SK-N-SH (cell line): ENCODE results near the gene ROMO1. TPM values are rescaled to one million over a fixed set of nuclear protein-coding genes. Genes with fewer than 3 reads are reported as not detected.

Experiments used
- CTCF ChIA-PET: fragments of 300-600, 350-600 bp; formaldehyde crosslinking; extraction: SDS; loops from one replicate; lab custom pipeline; 2021; lab: Yijun Ruan, JAX
- POLR2A ChIA-PET: fragments of 350-600 bp; sonication (Branson Sonifier 250); formaldehyde crosslinking; extraction: SDS; loops from one replicate; lab custom pipeline; 2020; ENCODE audit warnings: antibody characterized with exemption, inconsistent platforms; lab: Yijun Ruan, JAX
- DNase-seq: peaks from one replicate; pipeline ENCODE4 v3.0.0; 2012
- H2AFZ ChIP-seq: fragments of 200-600 bp; sonication (generic); 2 replicates; pipeline ENCODE4 v1.8.1; 2016; ENCODE audit warnings: antibody characterized with exemption, mild to moderate bottlenecking, low read depth
- H3F3A ChIP-seq: fragments of 200-600 bp; sonication (generic); replicated peaks from 2 replicates; pipeline ENCODE3; 2016; ENCODE audit warnings: antibody characterized with exemption, mild to moderate bottlenecking; ENCODE audit not compliant: insufficient read depth
- H3K27ac ChIP-seq, 2 experiments: fragments of 200-500 bp in 1 of 2; fragments of 200-600 bp in 1 of 2; sonication (Bioruptor generic) in 1 of 2; sonication (generic), shearing (Covaris generic) in 1 of 2; 2 replicates each; pipeline versions ENCODE4 v1.5.1 to v1.6.1; 2014 to 2016; ENCODE audit warnings: low read depth in 2 of 2, inconsistent platforms in 1 of 2, low read length in 1 of 2, mild to moderate bottlenecking in 1 of 2, mixed read lengths in 1 of 2
- H3K27me3 ChIP-seq: fragments of 200-600 bp; sonication (generic), shearing (Covaris generic); 2 replicates; pipeline ENCODE4 v1.6.1; 2016; ENCODE audit warnings: mixed run types; ENCODE audit not compliant: insufficient read depth
- H3K36me3 ChIP-seq, 2 experiments: fragments of 200-500 bp in 1 of 2; fragments of 200-600 bp in 1 of 2; sonication (Bioruptor generic) in 1 of 2; sonication (generic) in 1 of 2; replicated peaks in 1 of 2; 2 replicates each; pipeline versions ENCODE3 to v1.5.1; 2014 to 2016; ENCODE audit warnings: low read length in 1 of 2, mild to moderate bottlenecking in 1 of 2; ENCODE audit not compliant: insufficient read depth in 2 of 2, control insufficient read depth in 1 of 2
- H3K4me1 ChIP-seq, 2 experiments: fragments of 200-500 bp in 1 of 2; fragments of 200-600 bp in 1 of 2; sonication (Bioruptor generic) in 1 of 2; sonication (generic), shearing (Covaris generic) in 1 of 2; 2 replicates each; pipeline versions ENCODE4 v1.5.1 to v1.6.1; 2014 to 2016; ENCODE audit warnings: low read depth in 1 of 2, low read length in 1 of 2, mixed run types in 1 of 2; ENCODE audit not compliant: insufficient read depth in 2 of 2, control insufficient read depth in 1 of 2
- H3K4me2 ChIP-seq: fragments of 200-600 bp; sonication (generic), shearing (Covaris generic); 2 replicates; pipeline ENCODE4 v1.6.1; 2017; ENCODE audit warnings: mixed run types
- H3K4me3 ChIP-seq, 2 experiments: fragments of 200-500 bp in 1 of 2; fragments of 200-600 bp in 1 of 2; sonication (Bioruptor generic) in 1 of 2; sonication (generic), shearing (Covaris generic) in 1 of 2; 2 replicates each; pipeline versions ENCODE4 v1.5.1 to v1.8.1; 2014 to 2016; ENCODE audit warnings: low read depth in 2 of 2, inconsistent platforms in 1 of 2, low read length in 1 of 2, mild to moderate bottlenecking in 1 of 2, mixed read lengths in 1 of 2, moderate library complexity in 1 of 2
- H3K79me2 ChIP-seq: fragments of 200-600 bp; sonication (generic); 2 replicates; pipeline ENCODE4 v1.8.1; 2017; ENCODE audit warnings: mild to moderate bottlenecking; ENCODE audit not compliant: insufficient read depth
- H3K9ac ChIP-seq: fragments of 200-600 bp; sonication (generic); 2 replicates; pipeline ENCODE4 v1.6.1; 2017; ENCODE audit warnings: mixed run types
- H3K9me2 ChIP-seq: fragments of 200-600 bp; sonication (generic); 2 replicates; pipeline ENCODE4 v1.6.1; 2017; ENCODE audit warnings: mixed run types
- H3K9me3 ChIP-seq: fragments of 200-600 bp; sonication (generic); 2 replicates; pipeline ENCODE4 v1.6.1; 2017; ENCODE audit warnings: mixed run types, mild to moderate bottlenecking, moderate library complexity
- H4K20me1 ChIP-seq: fragments of 200-600 bp; sonication (generic); 2 replicates; pipeline ENCODE4 v1.6.1; 2017; ENCODE audit warnings: mild to moderate bottlenecking, mixed run types; ENCODE audit not compliant: insufficient read depth
- ELF1 ChIP-seq: IDR thresholded peaks from 2 replicates; pipeline ENCODE4 v1.4.0; 2012
- EP300 ChIP-seq, 2 experiments: IDR thresholded peaks; 2 replicates each; pipeline versions ENCODE4 v1.4.0 to v1.6.1; 2012; ENCODE audit warnings: borderline replicate concordance in 1 of 2, low read depth in 1 of 2, low read length in 1 of 2
- EZH2phosphoT487 ChIP-seq: fragments of 200-600 bp; sonication (generic); IDR thresholded peaks from 2 replicates; pipeline ENCODE4 v1.6.1; 2017; ENCODE audit warnings: low read depth, mixed run types, mild to moderate bottlenecking, antibody characterized with exemption, moderate library complexity, borderline replicate concordance
- FOXM1 ChIP-seq: IDR thresholded peaks from 2 replicates; pipeline ENCODE4 v1.4.0; 2012; ENCODE audit warnings: low read depth, mild to moderate bottlenecking
- GABPA ChIP-seq: IDR thresholded peaks from 2 replicates; pipeline ENCODE4 v1.4.0; 2012; ENCODE audit warnings: low read depth, mild to moderate bottlenecking
- GATA2 ChIP-seq: sonication (generic); formaldehyde crosslinking; IDR thresholded peaks from 2 replicates; pipeline ENCODE4 v1.5.0; 2020; ENCODE audit warnings: mild to moderate bottlenecking, missing genetic modification reagents
- MEF2A ChIP-seq: IDR thresholded peaks from 2 replicates; pipeline ENCODE4 v1.4.0; 2012; ENCODE audit warnings: low read depth, borderline replicate concordance
- MXI1 ChIP-seq: IDR thresholded peaks from 2 replicates; pipeline ENCODE4 v1.6.1; 2012; ENCODE audit warnings: mild to moderate bottlenecking, low read depth, low read length, improper control_type of control experiment
- RXRA ChIP-seq: IDR thresholded peaks from 2 replicates; pipeline ENCODE4 v1.4.0; 2012; ENCODE audit warnings: low read depth, mild to moderate bottlenecking, borderline replicate concordance
- TCF12 ChIP-seq: IDR thresholded peaks from 2 replicates; pipeline ENCODE4 v1.4.0; 2012
- WGBS: methylation state at CpG from one replicate; pipeline ENCODE4 v1.1.6; 2017; ENCODE audit warnings: low lambda C conversion rate; 5-methylcytosine and 5-hydroxymethylcytosine counted together
- polyA plus RNA-seq, 3 experiments: library from polyadenylated mRNA; depleted of rRNA; stranded (reverse); fragments of >200 nt; gene quantifications; 2 replicates each; pipeline ENCODE4 v1.2.3, GENCODE V29; 2012
- TF ChIP-seq, protein P1 (sequence below): fragments of 200-600 bp; sonication (generic); IDR thresholded peaks from 2 replicates; pipeline ENCODE4 v1.6.1; 2017; ENCODE audit warnings: antibody characterized with exemption, mild to moderate bottlenecking, moderate library complexity
- TF ChIP-seq, protein P2 (sequence below): IDR thresholded peaks from 2 replicates; pipeline ENCODE4; 2012
- TF ChIP-seq, protein P3 (sequence below): IDR thresholded peaks from 2 replicates; pipeline ENCODE4 v1.4.0; 2012; ENCODE audit warnings: low read depth
- TF ChIP-seq, protein P4 (sequence below): fragments of 150-350 bp; IDR thresholded peaks from 2 replicates; pipeline ENCODE4 v1.6.1; 2016; ENCODE audit warnings: mild to moderate bottlenecking, low read depth, low read length

Gene ROMO1
- polyA plus RNA-seq, 1 of the 3 experiments (the other 2 are of a cell fraction), result 1,273 TPM

DNA sequence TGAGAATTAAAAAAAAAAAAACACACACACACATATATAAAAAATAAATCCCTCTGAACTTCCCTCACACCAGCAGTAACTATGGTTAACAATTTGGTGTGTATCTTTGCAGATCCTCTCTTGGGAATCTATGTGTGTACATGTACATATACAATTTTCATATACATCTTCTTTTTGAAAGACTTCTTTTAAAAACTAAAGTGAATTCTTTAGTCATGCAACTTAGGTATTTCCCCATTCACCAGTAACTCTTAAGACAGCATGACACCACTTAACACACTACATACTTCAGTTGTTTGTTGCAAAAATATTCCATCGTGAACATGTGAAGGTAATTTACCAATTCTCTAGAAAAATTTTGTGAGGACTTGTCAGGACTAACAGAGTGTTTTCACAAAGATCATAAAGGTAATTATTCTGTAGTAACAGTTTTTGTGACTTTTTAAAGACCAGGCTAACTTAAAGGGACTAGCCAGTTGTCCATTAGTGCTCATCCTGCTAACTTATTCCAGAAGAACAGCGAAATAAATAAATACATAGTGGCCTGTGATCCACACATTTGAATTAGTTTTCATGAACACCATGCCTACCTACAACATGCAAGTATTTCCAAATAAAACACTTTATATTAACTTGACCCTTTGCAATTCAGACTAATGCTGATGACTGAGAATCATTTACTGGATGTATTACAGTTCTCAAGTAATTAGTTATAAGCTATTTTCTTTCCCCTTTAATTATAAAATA, 30.8 kb downstream of the ROMO1 start (continued):
- TF ChIP-seq, protein P1, sequence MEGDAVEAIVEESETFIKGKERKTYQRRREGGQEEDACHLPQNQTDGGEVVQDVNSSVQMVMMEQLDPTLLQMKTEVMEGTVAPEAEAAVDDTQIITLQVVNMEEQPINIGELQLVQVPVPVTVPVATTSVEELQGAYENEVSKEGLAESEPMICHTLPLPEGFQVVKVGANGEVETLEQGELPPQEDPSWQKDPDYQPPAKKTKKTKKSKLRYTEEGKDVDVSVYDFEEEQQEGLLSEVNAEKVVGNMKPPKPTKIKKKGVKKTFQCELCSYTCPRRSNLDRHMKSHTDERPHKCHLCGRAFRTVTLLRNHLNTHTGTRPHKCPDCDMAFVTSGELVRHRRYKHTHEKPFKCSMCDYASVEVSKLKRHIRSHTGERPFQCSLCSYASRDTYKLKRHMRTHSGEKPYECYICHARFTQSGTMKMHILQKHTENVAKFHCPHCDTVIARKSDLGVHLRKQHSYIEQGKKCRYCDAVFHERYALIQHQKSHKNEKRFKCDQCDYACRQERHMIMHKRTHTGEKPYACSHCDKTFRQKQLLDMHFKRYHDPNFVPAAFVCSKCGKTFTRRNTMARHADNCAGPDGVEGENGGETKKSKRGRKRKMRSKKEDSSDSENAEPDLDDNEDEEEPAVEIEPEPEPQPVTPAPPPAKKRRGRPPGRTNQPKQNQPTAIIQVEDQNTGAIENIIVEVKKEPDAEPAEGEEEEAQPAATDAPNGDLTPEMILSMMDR, result no peak
- TF ChIP-seq, protein P2, sequence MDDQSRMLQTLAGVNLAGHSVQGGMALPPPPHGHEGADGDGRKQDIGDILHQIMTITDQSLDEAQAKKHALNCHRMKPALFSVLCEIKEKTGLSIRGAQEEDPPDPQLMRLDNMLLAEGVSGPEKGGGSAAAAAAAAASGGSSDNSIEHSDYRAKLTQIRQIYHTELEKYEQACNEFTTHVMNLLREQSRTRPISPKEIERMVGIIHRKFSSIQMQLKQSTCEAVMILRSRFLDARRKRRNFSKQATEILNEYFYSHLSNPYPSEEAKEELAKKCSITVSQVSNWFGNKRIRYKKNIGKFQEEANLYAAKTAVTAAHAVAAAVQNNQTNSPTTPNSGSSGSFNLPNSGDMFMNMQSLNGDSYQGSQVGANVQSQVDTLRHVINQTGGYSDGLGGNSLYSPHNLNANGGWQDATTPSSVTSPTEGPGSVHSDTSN, result no peak
- no peak for TF ChIP-seq GATA2 (CRISPR knock-in tag)
- TF ChIP-seq EZH2phosphoT487, result no peak
- no peak for TF ChIP-seq MXI1
- TF ChIP-seq FOXM1, result no peak
- TF ChIP-seq RXRA, result no peak
- TF ChIP-seq MEF2A, result no peak
- no peak for TF ChIP-seq ELF1
- TF ChIP-seq, all 33 proteins: peak for 0

DNA sequence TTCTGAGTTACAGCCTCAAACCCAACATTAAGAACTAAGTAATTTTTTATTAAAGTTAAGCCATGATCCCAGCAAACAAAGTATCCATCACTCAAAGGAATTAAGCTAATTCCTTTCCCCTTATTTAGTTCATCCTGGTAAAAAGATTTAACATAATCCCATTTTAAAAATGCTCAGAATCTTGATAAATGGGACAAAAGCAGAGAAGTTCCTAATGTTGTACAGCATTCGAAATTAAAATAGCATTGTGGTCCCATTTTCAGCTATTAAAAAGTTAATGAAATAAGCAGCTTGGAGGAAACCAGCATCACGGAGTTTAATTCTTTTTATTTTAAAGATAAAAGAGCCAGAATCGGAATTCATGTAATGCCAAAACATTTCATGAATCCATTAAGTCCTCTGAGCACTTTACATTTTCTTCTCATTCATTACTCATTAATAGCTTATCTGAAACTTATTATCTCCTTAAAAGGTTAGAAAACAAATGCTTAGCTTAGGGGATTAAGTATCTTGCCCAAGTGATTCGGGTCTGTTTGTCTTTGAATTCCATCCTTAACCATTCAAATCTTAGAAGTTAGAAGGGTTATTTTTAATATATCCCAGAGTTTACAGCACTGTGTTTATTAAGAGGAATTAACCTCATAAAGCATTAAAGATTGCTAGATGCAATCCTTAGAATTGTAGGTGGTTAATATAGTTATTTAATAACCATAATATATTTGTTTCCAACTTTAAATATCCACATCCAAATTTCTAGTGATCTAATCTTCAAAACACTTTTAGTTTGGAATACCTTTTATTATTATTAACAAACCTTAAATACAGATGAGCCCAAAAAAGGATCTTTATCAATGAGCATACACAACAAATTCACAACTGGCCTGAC, 31.6 kb downstream of the ROMO1 start:
- no peak for DNase-seq
- no peak overlapping the region for H3K4me3 ChIP-seq
- peaks cover 100% of the 10 kb centered on the region for H3K79me2 ChIP-seq
- WGBS, result 38% methylated on average over 4 of the region's 4 CpGs
- no peaks in the 10 kb centered on the region for H3K27me3 ChIP-seq
- CTCF ChIA-PET, result interaction anchor here (0.9 to 1.9 kb wide), 6 partner anchors 9 to 223 kb away, joined by 3 to 7 read pairs (median 4); partner anchors contain the start of gene SCAND1
- peak overlapping the region in 1 of 2 experiments; percentile 10; a peak in 1 of 4 replicates for H3K27ac ChIP-seq
- 0 out of 2 replicates have a peak overlapping the region, but pooled peaks have one; percentile 1 for H3K9ac ChIP-seq
- TF ChIP-seq, protein P3, sequence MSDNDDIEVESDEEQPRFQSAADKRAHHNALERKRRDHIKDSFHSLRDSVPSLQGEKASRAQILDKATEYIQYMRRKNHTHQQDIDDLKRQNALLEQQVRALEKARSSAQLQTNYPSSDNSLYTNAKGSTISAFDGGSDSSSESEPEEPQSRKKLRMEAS, result no peak
- TF ChIP-seq, protein P4, sequence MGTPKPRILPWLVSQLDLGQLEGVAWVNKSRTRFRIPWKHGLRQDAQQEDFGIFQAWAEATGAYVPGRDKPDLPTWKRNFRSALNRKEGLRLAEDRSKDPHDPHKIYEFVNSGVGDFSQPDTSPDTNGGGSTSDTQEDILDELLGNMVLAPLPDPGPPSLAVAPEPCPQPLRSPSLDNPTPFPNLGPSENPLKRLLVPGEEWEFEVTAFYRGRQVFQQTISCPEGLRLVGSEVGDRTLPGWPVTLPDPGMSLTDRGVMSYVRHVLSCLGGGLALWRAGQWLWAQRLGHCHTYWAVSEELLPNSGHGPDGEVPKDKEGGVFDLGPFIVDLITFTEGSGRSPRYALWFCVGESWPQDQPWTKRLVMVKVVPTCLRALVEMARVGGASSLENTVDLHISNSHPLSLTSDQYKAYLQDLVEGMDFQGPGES, result no peak
- no peak for TF ChIP-seq EP300 (IDR thresholded peaks at IDR 0.05; ENCODE audit: borderline replicate concordance in 1 of 2, low read depth in 1 of 2, low read length in 1 of 2)
- TF ChIP-seq GABPA, result no peak
- TF ChIP-seq TCF12, result no peak
- no peak for TF ChIP-seq MEF2A
- no peaks in the 10 kb centered on the region for H3K9me2 ChIP-seq
- peaks cover 100% of the 10 kb centered on the region for H4K20me1 ChIP-seq
- H3K9me3 ChIP-seq, result no peaks in the 10 kb centered on the region
- POLR2A ChIA-PET, result interaction anchor here (0.8 kb wide), 1 partner anchor 11 kb away, joined by 10 read pairs; the partner anchor contains the start of gene RBM39
- H3F3A ChIP-seq, result peaks cover 47% of the 10 kb centered on the region
- H2AFZ ChIP-seq, result no peak overlapping the region
- H3K4me1 ChIP-seq, result peaks cover 2 to 14% of the 10 kb centered on the region in 2 experiments; a peak in 2 of 4 replicates
- H3K4me2 ChIP-seq, result no peak overlapping the region; the same call in 1 of the 2 replicates
- peaks cover 88 to 100% of the 10 kb centered on the region in 2 experiments for H3K36me3 ChIP-seq
